Fibroblast of lung (primary cell): ENCODE measurements around the gene C1orf141.

Experiments used
- EZH2 ChIP-seq: IDR thresholded peaks from 2 replicates; pipeline ENCODE4 v1.5.1; 2012; ENCODE audit warnings: low read length, control low read depth, mild to moderate bottlenecking; ENCODE audit errors: missing control alignments
- TF ChIP-seq, protein P1 (sequence below), 2 donors: IDR thresholded peaks in 1 of 2; conservative IDR thresholded peaks in 1 of 2; 1 replicate in 1 of 2; 2 replicates in 1 of 2; pipeline ENCODE4 v1.5.1; 2011 to 2012; ENCODE audit warnings: low read length in 2 of 2, control low read depth in 1 of 2, inconsistent platforms in 1 of 2, low read depth in 1 of 2, mild to moderate bottlenecking in 1 of 2

DNA sequence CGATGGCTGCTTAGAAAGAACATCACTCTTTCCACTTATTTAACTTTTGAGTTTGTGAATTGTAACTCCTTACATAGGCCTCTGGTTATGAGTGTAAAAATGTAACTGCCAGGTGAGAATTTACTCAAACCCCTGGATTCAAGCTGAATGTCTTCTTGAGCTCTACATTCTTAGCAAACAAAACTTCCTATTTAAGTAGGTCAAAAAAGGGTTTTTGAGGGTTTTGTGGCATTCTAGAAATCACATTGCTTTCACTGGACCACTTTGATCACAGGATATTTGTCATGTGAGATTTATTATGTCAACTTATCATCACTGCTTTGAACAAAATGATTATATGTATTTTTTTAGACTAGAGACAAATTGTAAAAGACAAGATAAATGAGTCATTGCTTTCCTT is 37.2 kb upstream of the C1orf141 start:
- TF ChIP-seq, protein P1, sequence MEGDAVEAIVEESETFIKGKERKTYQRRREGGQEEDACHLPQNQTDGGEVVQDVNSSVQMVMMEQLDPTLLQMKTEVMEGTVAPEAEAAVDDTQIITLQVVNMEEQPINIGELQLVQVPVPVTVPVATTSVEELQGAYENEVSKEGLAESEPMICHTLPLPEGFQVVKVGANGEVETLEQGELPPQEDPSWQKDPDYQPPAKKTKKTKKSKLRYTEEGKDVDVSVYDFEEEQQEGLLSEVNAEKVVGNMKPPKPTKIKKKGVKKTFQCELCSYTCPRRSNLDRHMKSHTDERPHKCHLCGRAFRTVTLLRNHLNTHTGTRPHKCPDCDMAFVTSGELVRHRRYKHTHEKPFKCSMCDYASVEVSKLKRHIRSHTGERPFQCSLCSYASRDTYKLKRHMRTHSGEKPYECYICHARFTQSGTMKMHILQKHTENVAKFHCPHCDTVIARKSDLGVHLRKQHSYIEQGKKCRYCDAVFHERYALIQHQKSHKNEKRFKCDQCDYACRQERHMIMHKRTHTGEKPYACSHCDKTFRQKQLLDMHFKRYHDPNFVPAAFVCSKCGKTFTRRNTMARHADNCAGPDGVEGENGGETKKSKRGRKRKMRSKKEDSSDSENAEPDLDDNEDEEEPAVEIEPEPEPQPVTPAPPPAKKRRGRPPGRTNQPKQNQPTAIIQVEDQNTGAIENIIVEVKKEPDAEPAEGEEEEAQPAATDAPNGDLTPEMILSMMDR (conservative IDR thresholded peaks at IDR 0.05 in 1 of 2, IDR thresholded peaks at IDR 0.05 in 1 of 2; ENCODE audit: low read depth in 1 of 2, low read length in 2 of 2): no peak
- no peak for TF ChIP-seq EZH2
